H1 (cell line): ENCODE data around the gene MLLT11. TPM values are rescaled to one million over a fixed set of nuclear protein-coding genes. Genes with fewer than 3 reads are reported as not detected.

Experiments
- CTCF ChIA-PET: fragments of 300-600 bp; sonication (Branson Sonifier 250); formaldehyde crosslinking; loops from one replicate; lab custom pipeline; 2021; ENCODE audit not compliant: partially characterized antibody; lab: Charles Lee
- POLR2A ChIA-PET: fragments of 300-600 bp; sonication (Branson Sonifier 250); formaldehyde crosslinking; loops from one replicate; lab custom pipeline; 2021; ENCODE audit warnings: inconsistent platforms; ENCODE audit not compliant: partially characterized antibody; lab: Charles Lee
- DNase-seq, 2 experiments: peaks; one replicate each; pipeline versions ENCODE4 v3.0.0 to v3.0.0-alpha.2; 2010 to 2022; ENCODE audit warnings: low spot score in 2 of 2, low read depth in 1 of 2, mixed read lengths in 1 of 2
- FAIRE-seq: peaks from 2 replicates; lab custom pipeline; 2011; peaks lifted over from hg19 to GRCh38; lab: Jason Lieb, UNC
- H2AFZ ChIP-seq: 2 replicates; pipeline ENCODE4 v1.8.1; 2012; ENCODE audit warnings: low read length, inconsistent platforms
- H2AK5ac ChIP-seq: 2 replicates; pipeline ENCODE4 v1.6.1; 2013; ENCODE audit warnings: low read depth, low read length
- H2BK120ac ChIP-seq: replicated peaks from 2 replicates; pipeline ENCODE3; 2013; ENCODE audit warnings: low read depth, low read length, inconsistent platforms
- H2BK12ac ChIP-seq: 2 replicates; pipeline ENCODE4 v1.6.1; 2013; ENCODE audit warnings: low read depth, low read length
- H2BK15ac ChIP-seq: 2 replicates; pipeline ENCODE4 v1.6.1; 2013; ENCODE audit warnings: low read length
- H2BK20ac ChIP-seq: 2 replicates; pipeline ENCODE4 v1.6.1; 2013; ENCODE audit warnings: low read length
- H2BK5ac ChIP-seq: 2 replicates; pipeline ENCODE4 v1.6.1; 2013; ENCODE audit warnings: low read depth, low read length
- H3K14ac ChIP-seq: 2 replicates; pipeline ENCODE4 v1.6.1; 2013; ENCODE audit warnings: inconsistent platforms; ENCODE audit not compliant: insufficient read length
- H3K18ac ChIP-seq: 2 replicates; pipeline ENCODE4 v1.6.1; 2013; ENCODE audit warnings: low read length; ENCODE audit errors: extremely low read depth
- H3K23ac ChIP-seq: 2 replicates; pipeline ENCODE4 v1.6.1; 2013; ENCODE audit warnings: inconsistent platforms; ENCODE audit not compliant: insufficient read length
- H3K23me2 ChIP-seq: 2 replicates; pipeline ENCODE4 v1.6.1; 2013; ENCODE audit warnings: low read depth, low read length
- H3K27ac ChIP-seq: 2 replicates; pipeline ENCODE4 v1.6.1; 2011; ENCODE audit warnings: low read depth, low read length, inconsistent platforms
- H3K27me3 ChIP-seq, 4 experiments: replicated peaks in 1 of 4; 1 replicate in 1 of 4; 2 replicates in 3 of 4; pipeline versions ENCODE4 v1.6.1 to v1.8.1; 2011 to 2013; ENCODE audit warnings: low read length in 3 of 4, mild to moderate bottlenecking in 3 of 4, inconsistent platforms in 2 of 4, mixed read lengths in 2 of 4, moderate library complexity in 1 of 4; ENCODE audit not compliant: control insufficient read depth in 3 of 4, insufficient read depth in 3 of 4; ENCODE audit errors: extremely low read depth in 1 of 4
- H3K36me3 ChIP-seq, 4 experiments: 2 replicates each; pipeline versions ENCODE4 v1.6.1 to v1.8.1; 2011 to 2013; ENCODE audit warnings: mild to moderate bottlenecking in 4 of 4, low read length in 3 of 4, moderate library complexity in 2 of 4, control low read depth in 1 of 4, inconsistent platforms in 1 of 4; ENCODE audit not compliant: insufficient read depth in 4 of 4, control insufficient read depth in 2 of 4
- H3K4ac ChIP-seq: replicated peaks from 2 replicates; pipeline ENCODE3; 2013; ENCODE audit warnings: low read length, low read depth, mixed read lengths, inconsistent platforms; ENCODE audit not compliant: insufficient read length
- H3K4me1 ChIP-seq, 4 experiments: replicated peaks in 1 of 4; 1 replicate in 1 of 4; 2 replicates in 3 of 4; pipeline versions ENCODE4 v1.6.1 to v1.8.1; 2011 to 2013; ENCODE audit warnings: low read length in 3 of 4, inconsistent platforms in 2 of 4, mixed read lengths in 1 of 4; ENCODE audit not compliant: insufficient read depth in 4 of 4, control insufficient read depth in 3 of 4
- H3K4me2 ChIP-seq, 2 experiments: 2 replicates each; pipeline versions ENCODE4 v1.6.1 to v1.8.1; 2011 to 2013; ENCODE audit warnings: low read depth in 2 of 2, low read length in 2 of 2, control low read depth in 1 of 2, inconsistent platforms in 1 of 2, mild to moderate bottlenecking in 1 of 2; ENCODE audit not compliant: insufficient read depth in 1 of 2
- H3K4me3 ChIP-seq, 4 experiments: fragments of 200-600, 300-600 bp in 1 of 4; sonication (generic), shearing (Covaris generic), sonication (Bioruptor Twin) in 1 of 4; 2 replicates each; pipeline versions ENCODE4 v1.5.1 to v1.8.1; 2011 to 2016; ENCODE audit warnings: low read length in 4 of 4, low read depth in 3 of 4, control low read depth in 2 of 4, inconsistent platforms in 2 of 4, mild to moderate bottlenecking in 2 of 4, mixed read lengths in 1 of 4, moderate library complexity in 1 of 4; ENCODE audit not compliant: insufficient read depth in 2 of 4; ENCODE audit errors: extremely low read depth in 1 of 4
- H3K56ac ChIP-seq: replicated peaks from 2 replicates; pipeline ENCODE3; 2013; ENCODE audit warnings: low read depth, mild to moderate bottlenecking, mixed read lengths, low read length, inconsistent platforms; ENCODE audit not compliant: insufficient read length
- H3K79me1 ChIP-seq: 2 replicates; pipeline ENCODE4 v1.6.1; 2013; ENCODE audit warnings: low read depth, low read length, control low read depth
- H3K79me2 ChIP-seq, 2 experiments: 2 replicates each; pipeline versions ENCODE4 v1.6.1 to v1.8.1; 2012 to 2013; ENCODE audit warnings: low read length in 2 of 2, mild to moderate bottlenecking in 2 of 2, inconsistent platforms in 1 of 2; ENCODE audit not compliant: insufficient read depth in 2 of 2, control insufficient read depth in 1 of 2
- H3K9ac ChIP-seq, 4 experiments: replicated peaks in 1 of 4; 1 replicate in 1 of 4; 2 replicates in 3 of 4; pipeline versions ENCODE4 v1.6.1 to v1.8.1; 2011 to 2013; ENCODE audit warnings: low read depth in 3 of 4, low read length in 3 of 4, control low read depth in 2 of 4, mild to moderate bottlenecking in 2 of 4, moderate library complexity in 2 of 4, inconsistent platforms in 1 of 4; ENCODE audit errors: extremely low read depth in 1 of 4
- H3K9me3 ChIP-seq, 2 experiments: 2 replicates each; pipeline versions ENCODE4 v1.6.1 to v1.8.1; 2012 to 2013; ENCODE audit warnings: mild to moderate bottlenecking in 2 of 2, moderate library complexity in 2 of 2, control low read depth in 1 of 2, inconsistent platforms in 1 of 2, low read depth in 1 of 2, low read length in 1 of 2, mixed read lengths in 1 of 2; ENCODE audit not compliant: insufficient read depth in 2 of 2
- H4K20me1 ChIP-seq, 2 experiments: replicated peaks in 1 of 2; 2 replicates each; pipeline versions ENCODE3 to v1.8.1; 2011 to 2013; ENCODE audit warnings: inconsistent platforms in 2 of 2, low read length in 2 of 2, mild to moderate bottlenecking in 1 of 2; ENCODE audit not compliant: insufficient read depth in 2 of 2, control insufficient read depth in 1 of 2
- H4K5ac ChIP-seq: 2 replicates; pipeline ENCODE4 v1.6.1; 2013; ENCODE audit warnings: low read length, low read depth, mixed read lengths, inconsistent platforms; ENCODE audit not compliant: insufficient read length
- H4K8ac ChIP-seq: 2 replicates; pipeline ENCODE4 v1.8.0; 2013; ENCODE audit warnings: mild to moderate bottlenecking, moderate library complexity, low read length, inconsistent platforms; ENCODE audit not compliant: insufficient read depth; ENCODE audit errors: extremely low read depth
- H4K91ac ChIP-seq: replicated peaks from 2 replicates; pipeline ENCODE3; 2013; ENCODE audit warnings: low read length, mixed read lengths, inconsistent platforms; ENCODE audit not compliant: insufficient read length
- CBX5 ChIP-seq: fragments of 300-800, 300-1000 bp; sonication (generic); IDR thresholded peaks from 2 replicates; pipeline ENCODE4 v1.7.1; 2016; ENCODE audit warnings: antibody characterized with exemption, low read length, low read depth
- CHD1 ChIP-seq: IDR thresholded peaks from 2 replicates; pipeline ENCODE4 v1.6.1; 2012; ENCODE audit warnings: low read depth, low read length, improper control_type of control experiment
- FOSL1 ChIP-seq: IDR thresholded peaks from 2 replicates; pipeline ENCODE4 v1.6.1; 2011; ENCODE audit warnings: mild to moderate bottlenecking, low read depth, low read length, moderate library complexity; ENCODE audit not compliant: insufficient read depth
- GTF2F1 ChIP-seq: IDR thresholded peaks from 2 replicates; pipeline ENCODE4 v1.6.1; 2012; ENCODE audit warnings: low read depth, low read length, improper control_type of control experiment, borderline replicate concordance
- HDAC6 ChIP-seq: IDR thresholded peaks from one replicate; pipeline ENCODE4 v1.7.1; 2012; ENCODE audit warnings: low read depth, mild to moderate bottlenecking, inconsistent platforms, low read length, moderate library complexity
- KDM1A ChIP-seq: fragments of 200-600, 300-600 bp; sonication (generic); IDR thresholded peaks from 2 replicates; pipeline ENCODE4 v1.7.1; 2016; ENCODE audit warnings: mild to moderate bottlenecking, low read length, borderline replicate concordance
- MAX ChIP-seq: IDR thresholded peaks from 2 replicates; pipeline ENCODE4 v1.6.1; 2012; ENCODE audit warnings: inconsistent platforms
- NANOG ChIP-seq: IDR thresholded peaks from 2 replicates; pipeline ENCODE4 v1.6.1; 2011; ENCODE audit warnings: low read length, low read depth, mild to moderate bottlenecking, inconsistent platforms; ENCODE audit not compliant: insufficient read depth, poor library complexity, severe bottlenecking
- NRF1 ChIP-seq: IDR thresholded peaks from 2 replicates; pipeline ENCODE4 v1.6.1; 2011; ENCODE audit warnings: mild to moderate bottlenecking, low read depth, low read length, improper control_type of control experiment
- POLR2AphosphoS5 ChIP-seq: IDR thresholded peaks from 2 replicates; pipeline ENCODE4 v1.6.1; 2011; ENCODE audit warnings: low read depth, low read length
- RBBP5 ChIP-seq: IDR thresholded peaks from 2 replicates; pipeline ENCODE4 v1.7.1; 2012; ENCODE audit warnings: low read depth, mild to moderate bottlenecking, inconsistent platforms, low read length, moderate library complexity, borderline replicate concordance
- RXRA ChIP-seq: IDR thresholded peaks from 2 replicates; pipeline ENCODE4 v1.6.1; 2011; ENCODE audit warnings: low read depth, mild to moderate bottlenecking, low read length, moderate library complexity; ENCODE audit not compliant: insufficient read depth
- TBP ChIP-seq: IDR thresholded peaks from 2 replicates; pipeline ENCODE4 v1.6.1; 2011; ENCODE audit warnings: low read depth, low read length, improper control_type of control experiment
- WGBS, 2 experiments: shearing (Covaris generic) in 1 of 2; methylation state at CpG; one replicate each; pipeline versions ENCODE4 v1.1.6 to v1.1.7; 2013 to 2015; ENCODE audit warnings: low lambda C conversion rate in 2 of 2, mixed read lengths in 2 of 2, inconsistent platforms in 1 of 2, low coverage in 1 of 2, missing lambda C conversion rate in 1 of 2; ENCODE audit not compliant: insufficient replicate concordance in 2 of 2, insufficient coverage in 1 of 2, insufficient read length in 1 of 2; ENCODE audit errors: extremely low coverage in 1 of 2, missing lambda C conversion rate in 1 of 2; 5-methylcytosine and 5-hydroxymethylcytosine counted together
- polyA plus RNA-seq, 7 experiments: library from polyadenylated mRNA; depleted of rRNA in 3 of 7; stranded (reverse) in 5 of 7; unstranded in 2 of 7; fragments of >200 nt in 5 of 7; fragments of 200-250 nt in 2 of 7; gene quantifications; 1 replicate in 5 of 7; 2 replicates in 1 of 7; 4 replicates in 1 of 7; pipeline versions ENCODE4 v1.2.1 to v1.2.3, GENCODE V29; 2011 to 2013; ENCODE audit warnings: missing spikeins in 2 of 7, mixed read lengths in 2 of 7
- total RNA-seq: library from RNA; stranded (reverse); fragmentation: NEBNext Ultra II Directional; extraction: Animal tissue kit (Norgen Biotek cat#: 25700); gene quantifications from 2 replicates; pipeline ENCODE4 v1.2.1, GENCODE V29; 2021

MLLT11 gene
- total and polyA plus RNA-seq, 2 of the 8 experiments (the other 6 are each of a cell fraction or from before 2014, with no cell fraction given), result 13.7 to 18.1 TPM

DNA sequence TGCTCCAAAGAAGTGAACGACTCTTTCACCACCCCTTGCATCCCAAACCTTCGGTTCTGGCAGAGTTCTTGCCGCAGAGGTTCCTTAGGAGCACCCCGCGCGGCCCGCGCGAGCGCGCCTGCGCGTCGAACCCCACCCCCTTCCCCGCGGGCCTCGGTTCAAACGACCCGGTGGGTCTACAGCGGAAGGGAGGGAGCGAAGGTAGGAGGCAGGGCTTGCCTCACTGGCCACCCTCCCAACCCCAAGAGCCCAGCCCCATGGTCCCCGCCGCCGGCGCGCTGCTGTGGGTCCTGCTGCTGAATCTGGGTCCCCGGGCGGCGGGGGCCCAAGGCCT, 12.6 kb upstream of the MLLT11 start, which contains the start of gene C1orf56:
Gene C1orf56, plus strand, starts transcription at position 161 of the 334 bp plus-strand sequence. Its CDS starts 97 bp downstream, at position 258.
- Histone ChIP-seq H3K36me3 (peaks cover 2 to 28% (median 6%) of the 10 kb centered on the region in 4 experiments; a peak in 6 of 8 replicates), H2BK12ac (peak within 1 kb of the TSS; percentile 86), H4K20me1 (peaks cover 0 to 3% of the 10 kb centered on the region in 2 experiments), H3K79me2 (no peaks in the 10 kb centered on the region), H3K9me3 (no peaks in the 10 kb centered on the region; a peak in 1 of 4 replicates), H3K56ac (peak within 1 kb of the TSS; percentile 74), H3K4ac (peak within 1 kb of the TSS; percentile 64), H3K4me1 (peaks cover 0 to 7% (median 3%) of the 10 kb centered on the region in 4 experiments; a peak in 4 of 7 replicates), H2BK120ac (peak within 1 kb of the TSS; percentile 16), H3K4me3 (peak within 1 kb of the TSS; percentile 70 to 96 (median 84)), H3K79me1 (no peaks in the 10 kb centered on the region), H3K14ac (no peak within 1 kb of the TSS), H3K4me2 (peak within 1 kb of the TSS; percentile 92 to 98), H2AK5ac (peak within 1 kb of the TSS; percentile 55; the same call in 1 of the 2 replicates), H3K23me2 (peaks cover 8% of the 10 kb centered on the region; the same call in 1 of the 2 replicates), H2AFZ (peak within 1 kb of the TSS; percentile 68; the same call in 1 of the 2 replicates), H2BK20ac (no peak within 1 kb of the TSS), H3K18ac (peak within 1 kb of the TSS; percentile 95), H2BK15ac (0 out of 2 replicates have a peak within 1 kb of the TSS, but pooled peaks have one; percentile 92), H2BK5ac (peak within 1 kb of the TSS; percentile 88), H4K91ac (peak within 1 kb of the TSS; percentile 83), H3K27ac (peak within 1 kb of the TSS; percentile 60), H3K9ac (peak within 1 kb of the TSS; percentile 64 to 81 (median 74)), H3K27me3 (no peaks in the 10 kb centered on the region), H3K23ac (no peak within 1 kb of the TSS), H4K8ac (peak within 1 kb of the TSS; percentile 95), H4K5ac (peak within 1 kb of the TSS; percentile 58)
- DNase-seq (peak in 1 of 2 experiments; percentile 83), FAIRE-seq (no peak)
- WGBS, 2 experiments, result 0% methylated on average over 11 of the region's 29 CpGs; no CpG with 5 or more reads in 1 of the 2 experiments
- ChIA-PET POLR2A (interaction anchor here (0.8 to 7.7 kb wide), 18 partner anchors 11 to 234 kb away, joined by 3 to 107 read pairs (median 5); partner anchors contain the start of genes ANXA9, BNIPL, CDC42SE1 and GABPB2), CTCF (interaction anchor here (0.7 to 9.6 kb wide), 18 partner anchors 8 to 222 kb away, joined by 3 to 95 read pairs (median 4); partner anchors contain the start of genes CDC42SE1, MINDY1 and MLLT11)
- no peak for TF ChIP-seq CBX5
- no peak for TF ChIP-seq KDM1A
- peak; percentile 38; the same call in 1 of the 2 replicates for TF ChIP-seq NRF1
- no peak for TF ChIP-seq CHD1
- no peak for TF ChIP-seq RXRA
- TF ChIP-seq TBP, result peak; percentile 63; the same call in 1 of the 2 replicates
- TF ChIP-seq RBBP5, result no peak
- no peak for TF ChIP-seq FOSL1
- no peak for TF ChIP-seq NANOG
- no peak for TF ChIP-seq GTF2F1
- TF ChIP-seq POLR2AphosphoS5, result peak; percentile 63; the same call in 1 of the 2 replicates
- TF ChIP-seq HDAC6, result no peak
- TF ChIP-seq MAX, result peak; percentile 11; the same call in 1 of the 2 replicates
